ENCODE results near the gene NRDE2. TPM values are rescaled to one million over a fixed set of nuclear protein-coding genes. Genes with fewer than 3 reads are reported as not detected.

NRDE2 gene
- polyA plus RNA-seq, 1 donor from 2014 or later: 9.5 TPM

- TF ChIP-seq CTCF (IDR thresholded peaks at IDR 0.05; ENCODE audit: poor library complexity, severe bottlenecking): no peak
- TF ChIP-seq POLR2AphosphoS5 (IDR thresholded peaks at IDR 0.05): peak; percentile 24
- H3K9me2 ChIP-seq (ENCODE audit: insufficient read depth, low read length): no peaks in the 10 kb centered on the region
- no peak overlapping the region for H3K4me2 ChIP-seq (ENCODE audit: low read length)
- no peak overlapping the region for H3K4me3 ChIP-seq (ENCODE audit: low read length)
- H3K79me2 ChIP-seq (replicated peaks; ENCODE audit: insufficient read depth, low read length): no peaks in the 10 kb centered on the region
- H3K9me3 ChIP-seq (ENCODE audit: low read length): no peaks in the 10 kb centered on the region
- no peak overlapping the region for H3K9ac ChIP-seq (ENCODE audit: low read length)
- no peak overlapping the region for H3K27ac ChIP-seq (ENCODE audit: low read length)
- H3K36me3 ChIP-seq (ENCODE audit: insufficient read depth, low read length): peaks cover 8% of the 10 kb centered on the region
- H2AFZ ChIP-seq (ENCODE audit: low read depth, low read length): no peak overlapping the region
- no peaks in the 10 kb centered on the region for H3F3A ChIP-seq (ENCODE audit: insufficient read depth, low read length, poor library complexity, severe bottlenecking)
- H4K20me1 ChIP-seq (ENCODE audit: insufficient read depth): no peaks in the 10 kb centered on the region
- H3K27me3 ChIP-seq (ENCODE audit: insufficient read depth, low read depth, low read length): no peaks in the 10 kb centered on the region
These were observed 57.7 kb downstream of the NRDE2 start for GRCh38 chr14:90274019-90274418.

GRCh38 chr14:90273532-90273931 lies 58.2 kb downstream of the NRDE2 start:
- H3K36me3 ChIP-seq (ENCODE audit: insufficient read depth, low read length): peaks cover 8% of the 10 kb centered on the region

More at GRCh38 chr14:90273532-90273931, 58.2 kb downstream of the NRDE2 start:
- Histone ChIP-seq H3K9ac (ENCODE audit: low read length) (no peak overlapping the region), H3K4me2 (ENCODE audit: low read length) (no peak overlapping the region), H3K79me2 (replicated peaks; ENCODE audit: insufficient read depth, low read length) (no peaks in the 10 kb centered on the region), H3K9me2 (ENCODE audit: insufficient read depth, low read length) (no peaks in the 10 kb centered on the region), H3F3A (ENCODE audit: insufficient read depth, low read length, poor library complexity, severe bottlenecking) (no peaks in the 10 kb centered on the region), H3K27me3 (ENCODE audit: insufficient read depth, low read depth, low read length) (no peaks in the 10 kb centered on the region), H4K20me1 (ENCODE audit: insufficient read depth) (no peaks in the 10 kb centered on the region), H3K9me3 (ENCODE audit: low read length) (no peaks in the 10 kb centered on the region), H3K4me3 (ENCODE audit: low read length) (no peak overlapping the region), H3K27ac (ENCODE audit: low read length) (no peak overlapping the region), H2AFZ (ENCODE audit: low read depth, low read length) (no peak overlapping the region)
- TF ChIP-seq REST (IDR thresholded peaks at IDR 0.05; ENCODE audit: borderline replicate concordance): no peak
- no peak for TF ChIP-seq RAD21 (conservative IDR thresholded peaks at IDR 0.05)
- no peak for TF ChIP-seq EZH2 (IDR thresholded peaks at IDR 0.05; ENCODE audit: borderline replicate concordance, insufficient read depth, low read length, poor library complexity, severe bottlenecking)
- TF ChIP-seq TAF1 (IDR thresholded peaks at IDR 0.05; ENCODE audit: low read depth): no peak
- TF ChIP-seq MXI1 (conservative IDR thresholded peaks at IDR 0.05; ENCODE audit: poor library complexity, severe bottlenecking): no peak
- TF ChIP-seq CTCF (IDR thresholded peaks at IDR 0.05; ENCODE audit: poor library complexity, severe bottlenecking): no peak

Measured in neural cell (in vitro differentiated cells).